GM21717 (cell line): ENCODE data around the gene RAB44.

Source experiments
- ATAC-seq: cut with Tn5 transposase; IDR thresholded peaks from one replicate; pipeline ENCODE4 v1.9.1; 2021; ENCODE audit warnings: mild to moderate bottlenecking, moderate library complexity; ENCODE audit not compliant: unreplicated experiment

The RAB44 gene

GRCh38 chr6:36666826-36667591 lies 30.6 kb upstream of the RAB44 start:
- peak; percentile 65 for ATAC-seq

GRCh38 chr6:36668591-36668990 lies 29.0 kb upstream of the RAB44 start:
- ATAC-seq, result no peak

- no peak for ATAC-seq
Observed at GRCh38 chr6:36669002-36669401, 28.6 kb upstream of the RAB44 start.

- no peak for ATAC-seq
Observed at GRCh38 chr6:36670271-36670670, 27.4 kb upstream of the RAB44 start.

GRCh38 chr6:36671687-36672375 lies 25.8 kb upstream of the RAB44 start:
- no peak for ATAC-seq

- no peak for ATAC-seq
Observed at GRCh38 chr6:36673882-36674281, 23.7 kb upstream of the RAB44 start.

GRCh38 chr6:36674942-36675341 lies 22.7 kb upstream of the RAB44 start:
- ATAC-seq, result no peak

- no peak for ATAC-seq
Observed at GRCh38 chr6:36676141-36677058, 21.2 kb upstream of the RAB44 start.

- ATAC-seq, result no peak
Observed at GRCh38 chr6:36677059-36677749, 20.4 kb upstream of the RAB44 start.

GRCh38 chr6:36677753-36678487 lies 19.7 kb upstream of the RAB44 start:
- ATAC-seq, result no peak

GRCh38 chr6:36678488-36679042 lies 19.1 kb upstream of the RAB44 start, which contains the start of gene CDKN1A:
CDKN1A (plus strand) TSS chr6:36678714; CDS start chr6:36684102, 5,388 bp downstream.
- ATAC-seq, result peak; percentile 43

- no peak for ATAC-seq
Observed at GRCh38 chr6:36679043-36679833, 18.4 kb upstream of the RAB44 start.

- ATAC-seq, result no peak
Observed at GRCh38 chr6:36682328-36683144, 15.1 kb upstream of the RAB44 start.

- ATAC-seq, result no peak
Observed at GRCh38 chr6:36683145-36683655, 14.4 kb upstream of the RAB44 start.

- ATAC-seq, result no peak
Observed at GRCh38 chr6:36683656-36684446, 13.8 kb upstream of the RAB44 start.

- no peak for ATAC-seq
Observed at GRCh38 chr6:36684447-36684812, 13.2 kb upstream of the RAB44 start.
